Smooth muscle cell (in vitro differentiated cells): ENCODE results near the gene USP38. TPM values are rescaled to one million over a fixed set of nuclear protein-coding genes. Genes with fewer than 3 reads are reported as not detected.
A peak's percentile ranks its signal among the peaks of the same experiment; 100 is the strongest.

ENCODE experiments used
- DNase-seq: peaks from one replicate; lab custom pipeline; 2025; ENCODE audit not compliant: unreplicated experiment; lab: John Stamatoyannopoulos, UW
- H2AFZ ChIP-seq: fragments of 200-600 bp; sonication (generic); 2 replicates; pipeline ENCODE4 v1.6.0; 2016; ENCODE audit warnings: antibody characterized with exemption, low read depth, mild to moderate bottlenecking
- H3F3A ChIP-seq: fragments of 200-600 bp; sonication (generic); 2 replicates; pipeline ENCODE4 v1.6.0; 2017; ENCODE audit warnings: antibody characterized with exemption, low read depth
- H3K27ac ChIP-seq: fragments of 200-600 bp; sonication (generic); 2 replicates; pipeline ENCODE4 v1.5.1; 2016; ENCODE audit warnings: low read depth, mild to moderate bottlenecking
- H3K27me3 ChIP-seq: fragments of 200-600 bp; sonication (generic); 2 replicates; pipeline ENCODE4 v1.6.1; 2016; ENCODE audit warnings: low read depth, mild to moderate bottlenecking
- H3K36me3 ChIP-seq: fragments of 200-600 bp; sonication (generic); 2 replicates; pipeline ENCODE4 v1.5.1; 2016; ENCODE audit warnings: low read depth
- H3K4me1 ChIP-seq: fragments of 200-600 bp; sonication (generic); 2 replicates; pipeline ENCODE4 v1.5.1; 2016; ENCODE audit warnings: low read depth
- H3K4me2 ChIP-seq: fragments of 200-600 bp; sonication (generic); 2 replicates; pipeline ENCODE4 v1.6.0; 2016; ENCODE audit warnings: mild to moderate bottlenecking
- H3K4me3 ChIP-seq: fragments of 200-600 bp; sonication (generic); 2 replicates; pipeline ENCODE4 v1.5.1; 2016; ENCODE audit warnings: mild to moderate bottlenecking
- H3K79me2 ChIP-seq: fragments of 200-600 bp; sonication (generic); 2 replicates; pipeline ENCODE4 v1.6.0; 2016; ENCODE audit warnings: low read depth, mild to moderate bottlenecking
- H3K9ac ChIP-seq: fragments of 200-600 bp; sonication (generic); 2 replicates; pipeline ENCODE4 v1.6.0; 2016; ENCODE audit warnings: low read depth
- H3K9me3 ChIP-seq: fragments of 200-600 bp; sonication (generic); replicated peaks from 2 replicates; pipeline ENCODE4 v1.5.1; 2016; ENCODE audit warnings: low read depth
- H4K20me1 ChIP-seq: fragments of 200-600 bp; sonication (generic); 2 replicates; pipeline ENCODE4 v1.6.0; 2016; ENCODE audit warnings: low read depth
- CTCF ChIP-seq: fragments of 200-600 bp; sonication (generic); IDR thresholded peaks from 2 replicates; pipeline ENCODE4 v1.5.1; 2017; ENCODE audit warnings: borderline replicate concordance, mild to moderate bottlenecking, antibody characterized with exemption; ENCODE audit not compliant: insufficient read depth, poor library complexity, severe bottlenecking
- WGBS: methylation state at CpG from one replicate; pipeline ENCODE4 v1.1.7; 2016; ENCODE audit warnings: low lambda C conversion rate; 5-methylcytosine and 5-hydroxymethylcytosine counted together
- polyA plus RNA-seq: library from polyadenylated mRNA; unstranded; fragments of >200 nt; fragmentation: Nextera tagmentation; extraction: Ambion mirVana; gene quantifications from 2 replicates; pipeline ENCODE4 v1.2.1, GENCODE V29; 2016
- total RNA-seq: library from RNA; depleted of rRNA; stranded (reverse); fragments of >200 nt; gene quantifications from 2 replicates; pipeline ENCODE4 v1.2.3, GENCODE V29; 2014

USP38 gene
- total and polyA plus RNA-seq, 2 experiments from 2014 or later: 8.3 to 23.0 TPM

DNA sequence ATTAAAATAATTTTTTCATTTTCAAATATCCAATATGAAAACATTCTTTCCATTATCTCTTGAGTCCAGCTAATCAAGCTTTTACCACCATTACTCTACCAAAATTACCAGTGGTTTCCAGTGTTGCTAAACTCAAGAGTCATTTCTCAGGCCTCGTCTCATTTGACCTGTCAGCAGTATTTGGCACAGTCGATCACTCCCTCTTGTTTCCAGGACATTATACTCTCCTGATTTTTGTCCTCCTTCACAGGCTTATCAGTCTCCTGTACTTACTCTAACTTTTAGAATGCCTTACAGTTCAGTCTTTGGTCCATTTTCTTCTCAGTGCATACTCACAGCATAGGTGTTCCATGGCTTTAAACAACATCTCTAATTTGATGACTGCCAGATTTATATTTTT is 11.6 kb downstream of the USP38 start:
- no peaks in the 10 kb centered on the region for H3K27me3 ChIP-seq
- no peak for TF ChIP-seq CTCF
- H3K9me3 ChIP-seq: no peaks in the 10 kb centered on the region
- no peak overlapping the region for H3K4me3 ChIP-seq
- H3K4me1 ChIP-seq: no peaks in the 10 kb centered on the region
- no peak for DNase-seq
- peaks cover 25% of the 10 kb centered on the region for H3K79me2 ChIP-seq
- no peaks in the 10 kb centered on the region for H3F3A ChIP-seq
- H2AFZ ChIP-seq: no peak overlapping the region
- H3K4me2 ChIP-seq: no peak overlapping the region
- WGBS: 96% methylated on average over 2 of the region's 2 CpGs
- H3K27ac ChIP-seq: no peak overlapping the region
- peaks cover 33% of the 10 kb centered on the region for H3K36me3 ChIP-seq
- H3K9ac ChIP-seq: no peak overlapping the region
- H4K20me1 ChIP-seq: peaks cover 56% of the 10 kb centered on the region

- H3K4me3 ChIP-seq: no peak overlapping the region
- 92% methylated on average over 2 of the region's 2 CpGs for WGBS
- H2AFZ ChIP-seq: no peak overlapping the region
- no peak overlapping the region for H3K4me2 ChIP-seq
- H3K36me3 ChIP-seq: peaks cover 38% of the 10 kb centered on the region
- H4K20me1 ChIP-seq: peaks cover 43% of the 10 kb centered on the region
- H3K79me2 ChIP-seq: peaks cover 12% of the 10 kb centered on the region
- no peaks in the 10 kb centered on the region for H3K9me3 ChIP-seq
- no peaks in the 10 kb centered on the region for H3K4me1 ChIP-seq
- no peaks in the 10 kb centered on the region for H3K27me3 ChIP-seq
- DNase-seq: no peak
- no peak for TF ChIP-seq CTCF
- no peak overlapping the region for H3K27ac ChIP-seq
- no peak overlapping the region for H3K9ac ChIP-seq
- H3F3A ChIP-seq: no peaks in the 10 kb centered on the region
Observed at GRCh38 chr4:143199503-143199902, 14.8 kb downstream of the USP38 start.

DNA sequence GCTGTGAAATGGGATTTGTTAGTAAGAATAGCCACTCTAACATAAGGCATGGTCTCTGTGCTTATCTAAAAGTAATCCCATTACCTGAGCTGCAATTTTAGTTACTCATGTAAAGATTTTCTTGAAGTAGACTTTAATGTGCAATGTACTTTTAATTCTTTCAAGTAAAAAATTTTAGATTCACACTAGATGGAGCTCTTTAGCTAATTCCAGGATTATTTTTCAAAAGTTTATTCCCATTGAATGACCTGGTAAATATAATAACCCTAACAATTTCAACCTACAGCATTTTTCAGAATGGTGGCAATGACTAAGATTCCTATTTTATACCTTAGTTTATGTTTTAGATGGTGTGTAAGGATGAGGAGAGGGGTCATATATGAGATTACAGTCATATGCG is 18.1 kb downstream of the USP38 start:
- no peak overlapping the region for H3K9ac ChIP-seq
- H3K79me2 ChIP-seq: no peaks in the 10 kb centered on the region
- peaks cover 34% of the 10 kb centered on the region for H4K20me1 ChIP-seq
- H3K4me1 ChIP-seq: no peaks in the 10 kb centered on the region
- H3K9me3 ChIP-seq: no peaks in the 10 kb centered on the region
- TF ChIP-seq CTCF: peak; percentile 37
- H3F3A ChIP-seq: no peaks in the 10 kb centered on the region
- H3K27ac ChIP-seq: no peak overlapping the region
- H3K27me3 ChIP-seq: no peaks in the 10 kb centered on the region
- no peak for DNase-seq
- H2AFZ ChIP-seq: no peak overlapping the region
- peaks cover 37% of the 10 kb centered on the region for H3K36me3 ChIP-seq
- no peak overlapping the region for H3K4me2 ChIP-seq
- WGBS: 100% methylated on average over 1 of the region's 1 CpG
- H3K4me3 ChIP-seq: no peak overlapping the region

DNA sequence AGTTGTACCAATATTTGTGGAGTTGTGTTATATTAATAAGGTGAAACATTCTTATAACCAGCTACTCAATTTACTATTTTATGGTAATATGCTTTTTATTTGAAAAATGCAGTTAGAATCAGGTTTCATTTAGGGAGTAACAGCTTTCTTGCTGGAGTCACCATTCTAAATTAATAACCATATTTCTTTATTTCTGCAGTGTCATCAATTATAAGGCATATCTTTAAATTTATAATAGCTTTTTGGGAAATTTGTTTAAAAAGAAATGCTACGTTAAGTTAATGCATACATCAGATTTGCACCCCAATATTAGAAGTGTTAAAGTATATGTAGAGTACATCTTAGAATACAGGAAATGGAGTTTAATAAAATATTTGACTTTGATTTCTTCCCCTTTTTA is 18.9 kb downstream of the USP38 start:
- Histone ChIP-seq H3K9me3 (no peaks in the 10 kb centered on the region), H3K27ac (no peak overlapping the region), H4K20me1 (peaks cover 34% of the 10 kb centered on the region), H3K4me1 (no peaks in the 10 kb centered on the region), H3K79me2 (no peaks in the 10 kb centered on the region), H2AFZ (no peak overlapping the region), H3K4me2 (no peak overlapping the region), H3K4me3 (no peak overlapping the region), H3F3A (no peaks in the 10 kb centered on the region), H3K27me3 (no peaks in the 10 kb centered on the region), H3K9ac (no peak overlapping the region), H3K36me3 (peaks cover 31% of the 10 kb centered on the region)
- WGBS: 97% methylated on average over 1 of the region's 1 CpG
- no peak for TF ChIP-seq CTCF
- DNase-seq: no peak
